Right atrium auricular region (tissue), 2 donors: ENCODE results near the gene ARHGEF3. TPM values are rescaled to one million over a fixed set of nuclear protein-coding genes. Genes with fewer than 3 reads are reported as not detected.

Experiments used
- DNase-seq: peaks from one replicate; pipeline ENCODE4 v3.0.0-alpha.2; 2019; ENCODE audit warnings: low spot score
- H3K27ac ChIP-seq, 2 donors: fragments of 200-600 bp; sonication (generic); 1 replicate in 1 of 2; 2 replicates in 1 of 2; pipeline ENCODE4 v1.5.1; 2016 to 2019
- H3K27me3 ChIP-seq, 2 donors: fragments of 200-600 bp; sonication (generic); one replicate each; pipeline versions ENCODE4 v1.5.1 to v1.6.0; 2017 to 2019
- H3K36me3 ChIP-seq: fragments of 200-600 bp; sonication (generic); one replicate; pipeline ENCODE4 v1.5.1; 2016
- H3K4me1 ChIP-seq, 2 donors: fragments of 200-600 bp; sonication (generic); one replicate each; pipeline versions ENCODE4 v1.5.1 to v1.6.0; 2017 to 2019
- H3K4me3 ChIP-seq, 2 donors: fragments of 200-600 bp; sonication (generic); 1 replicate in 1 of 2; 2 replicates in 1 of 2; pipeline ENCODE4 v1.5.1; 2017 to 2019; ENCODE audit warnings: mild to moderate bottlenecking in 1 of 2, moderate library complexity in 1 of 2
- H3K9me3 ChIP-seq, 2 donors: fragments of 200-600 bp; sonication (generic); one replicate each; pipeline ENCODE4 v1.5.1; 2019
- total RNA-seq, 2 donors: library from RNA; depleted of rRNA; stranded (reverse); fragments of >200 nt; gene quantifications; one replicate each; pipeline ENCODE4 v1.1.0, GENCODE V29; 2016
- TF ChIP-seq, protein P1 (sequence below), 2 donors: fragments of 200-600 bp; sonication (generic); IDR thresholded peaks; one replicate each; pipeline ENCODE4 v1.5.1; 2019; ENCODE audit warnings: antibody characterized with exemption in 2 of 2

Gene ARHGEF3
- total RNA-seq, 2 donors from 2014 or later = 16.1 to 21.7 TPM

DNA sequence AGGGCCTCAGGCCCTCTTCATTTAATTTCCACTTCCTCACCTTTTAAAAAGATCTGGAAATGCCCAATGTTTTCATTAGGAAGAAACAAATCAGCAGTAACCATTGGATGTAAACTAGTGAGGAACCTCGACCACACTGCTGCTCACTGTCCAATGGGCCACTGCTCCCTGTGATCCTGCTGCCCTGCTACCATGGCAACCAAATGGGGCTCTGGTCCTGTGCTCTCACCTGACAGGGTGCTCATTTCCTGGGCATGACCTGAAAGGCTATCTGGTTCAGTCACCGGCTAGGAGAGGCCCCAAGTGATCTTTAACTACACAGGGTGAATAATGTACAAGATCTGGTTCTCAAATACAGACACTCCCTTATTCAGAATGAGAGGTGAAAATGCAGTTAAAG lies 54.6 kb downstream of the ARHGEF3 start:
- Histone ChIP-seq H3K27me3 (no peaks in the 10 kb centered on the region), H3K27ac (no peak overlapping the region), H3K9me3 (no peaks in the 10 kb centered on the region), H3K4me1 (peaks cover 0 to 16% of the 10 kb centered on the region in 2 donors), H3K4me3 (no peak overlapping the region), H3K36me3 (peaks cover 33% of the 10 kb centered on the region)
- TF ChIP-seq, protein P1, sequence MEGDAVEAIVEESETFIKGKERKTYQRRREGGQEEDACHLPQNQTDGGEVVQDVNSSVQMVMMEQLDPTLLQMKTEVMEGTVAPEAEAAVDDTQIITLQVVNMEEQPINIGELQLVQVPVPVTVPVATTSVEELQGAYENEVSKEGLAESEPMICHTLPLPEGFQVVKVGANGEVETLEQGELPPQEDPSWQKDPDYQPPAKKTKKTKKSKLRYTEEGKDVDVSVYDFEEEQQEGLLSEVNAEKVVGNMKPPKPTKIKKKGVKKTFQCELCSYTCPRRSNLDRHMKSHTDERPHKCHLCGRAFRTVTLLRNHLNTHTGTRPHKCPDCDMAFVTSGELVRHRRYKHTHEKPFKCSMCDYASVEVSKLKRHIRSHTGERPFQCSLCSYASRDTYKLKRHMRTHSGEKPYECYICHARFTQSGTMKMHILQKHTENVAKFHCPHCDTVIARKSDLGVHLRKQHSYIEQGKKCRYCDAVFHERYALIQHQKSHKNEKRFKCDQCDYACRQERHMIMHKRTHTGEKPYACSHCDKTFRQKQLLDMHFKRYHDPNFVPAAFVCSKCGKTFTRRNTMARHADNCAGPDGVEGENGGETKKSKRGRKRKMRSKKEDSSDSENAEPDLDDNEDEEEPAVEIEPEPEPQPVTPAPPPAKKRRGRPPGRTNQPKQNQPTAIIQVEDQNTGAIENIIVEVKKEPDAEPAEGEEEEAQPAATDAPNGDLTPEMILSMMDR (IDR thresholded peaks at IDR 0.05) = no peak
- no peak for DNase-seq

DNA sequence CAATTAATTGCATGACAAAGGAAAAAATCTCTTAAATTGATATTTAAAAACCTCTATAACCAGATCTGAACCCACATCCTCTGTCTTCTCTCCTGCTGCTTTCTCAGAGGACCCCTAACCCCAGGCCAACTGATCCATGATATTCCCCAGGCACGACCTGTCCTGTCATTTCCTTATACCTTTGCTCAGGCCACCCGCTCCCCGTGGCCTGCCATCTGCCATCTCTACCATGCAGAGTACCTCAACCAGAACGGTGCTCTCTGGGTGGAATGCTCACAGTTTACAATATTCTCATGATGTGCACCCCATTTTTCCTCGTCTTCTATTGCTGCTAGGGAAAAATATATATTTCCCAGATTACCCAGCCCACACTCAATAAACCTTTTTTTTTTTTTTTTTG lies 57.7 kb downstream of the ARHGEF3 start:
- Histone ChIP-seq H3K4me3 (no peak overlapping the region), H3K36me3 (peaks cover 29% of the 10 kb centered on the region), H3K27ac (no peak overlapping the region), H3K27me3 (no peaks in the 10 kb centered on the region), H3K4me1 (peaks cover 0 to 10% of the 10 kb centered on the region in 2 donors), H3K9me3 (no peaks in the 10 kb centered on the region)
- TF ChIP-seq, protein P1 (IDR thresholded peaks at IDR 0.05) = no peak
- no peak for DNase-seq

DNA sequence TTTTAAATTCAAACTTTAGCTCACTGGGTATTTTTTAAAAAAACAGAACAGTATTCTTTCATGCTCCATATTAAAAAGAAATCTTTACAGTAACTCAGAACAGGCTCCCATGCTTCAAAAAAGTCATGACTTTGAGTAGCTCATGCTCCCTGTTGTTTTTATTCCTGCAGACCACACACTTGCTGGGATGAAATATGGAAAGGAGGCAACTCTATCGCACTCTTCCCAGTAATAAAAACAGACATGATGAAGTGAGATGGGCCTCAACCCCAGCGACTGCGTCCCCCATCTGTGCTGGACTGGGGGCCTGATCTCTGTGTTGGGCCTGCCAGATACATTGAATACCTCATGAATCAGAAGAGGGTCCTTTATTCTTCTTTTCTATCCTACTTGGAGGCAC lies 58.9 kb downstream of the ARHGEF3 start:
- no peak for DNase-seq
- peaks cover 29% of the 10 kb centered on the region for H3K36me3 ChIP-seq

DNA sequence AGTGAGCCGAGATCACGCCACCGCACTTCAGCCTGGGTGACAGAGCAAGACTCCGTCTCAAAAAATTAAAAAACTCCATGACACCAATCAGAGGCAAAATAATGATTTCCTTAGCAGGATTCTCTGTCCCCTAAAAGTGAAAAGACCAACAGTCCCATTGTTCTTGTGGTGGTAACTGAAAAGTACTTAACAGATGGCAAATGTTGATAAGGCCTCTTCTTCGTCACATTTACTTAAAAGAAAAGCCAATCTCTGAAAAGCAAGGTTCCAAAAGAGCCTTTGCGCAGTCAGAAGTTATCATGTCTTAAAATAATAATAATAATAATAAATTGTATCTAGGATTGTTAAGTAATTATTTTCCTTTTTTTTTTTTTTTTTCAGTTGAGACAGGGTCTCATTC lies 62.7 kb downstream of the ARHGEF3 start:
- no peak overlapping the region for H3K4me3 ChIP-seq
- H3K9me3 ChIP-seq = no peaks in the 10 kb centered on the region
- no peak overlapping the region for H3K27ac ChIP-seq
- no peak for DNase-seq
- no peaks in the 10 kb centered on the region for H3K4me1 ChIP-seq
- H3K36me3 ChIP-seq = peaks cover 24% of the 10 kb centered on the region
- TF ChIP-seq, protein P1 (IDR thresholded peaks at IDR 0.05) = no peak
- H3K27me3 ChIP-seq = no peaks in the 10 kb centered on the region

More for the DNA sequence above, 58.9 kb downstream of the ARHGEF3 start:
- Histone ChIP-seq H3K27ac (no peak overlapping the region), H3K4me3 (no peak overlapping the region), H3K27me3 (no peaks in the 10 kb centered on the region), H3K4me1 (no peaks in the 10 kb centered on the region), H3K9me3 (no peaks in the 10 kb centered on the region)
- TF ChIP-seq, protein P1 (IDR thresholded peaks at IDR 0.05) = no peak

DNA sequence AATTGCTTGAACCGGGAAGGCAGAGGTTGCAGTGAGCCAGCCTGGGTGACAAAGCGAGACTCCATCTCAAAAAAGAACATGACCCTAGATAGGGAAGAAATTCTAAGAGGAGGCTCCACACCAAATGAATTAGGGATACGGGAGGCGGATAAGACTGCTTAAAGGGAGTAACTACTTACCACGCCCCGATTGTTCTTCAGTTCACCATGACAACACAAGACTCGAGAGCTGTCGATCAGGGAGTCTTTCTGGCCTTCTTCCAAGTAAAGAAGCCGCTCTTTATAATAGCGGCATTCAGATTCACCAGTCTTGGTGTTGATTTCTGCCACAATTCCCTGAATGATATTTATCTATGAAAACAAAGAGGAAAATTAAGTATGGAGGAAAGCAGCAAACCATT lies 64.7 kb downstream of the ARHGEF3 start:
- Histone ChIP-seq H3K27ac (no peak overlapping the region), H3K4me1 (no peaks in the 10 kb centered on the region), H3K36me3 (peaks cover 23% of the 10 kb centered on the region), H3K9me3 (no peaks in the 10 kb centered on the region), H3K27me3 (no peaks in the 10 kb centered on the region), H3K4me3 (no peak overlapping the region)
- TF ChIP-seq, protein P1 (IDR thresholded peaks at IDR 0.05) = no peak
- no peak for DNase-seq

DNA sequence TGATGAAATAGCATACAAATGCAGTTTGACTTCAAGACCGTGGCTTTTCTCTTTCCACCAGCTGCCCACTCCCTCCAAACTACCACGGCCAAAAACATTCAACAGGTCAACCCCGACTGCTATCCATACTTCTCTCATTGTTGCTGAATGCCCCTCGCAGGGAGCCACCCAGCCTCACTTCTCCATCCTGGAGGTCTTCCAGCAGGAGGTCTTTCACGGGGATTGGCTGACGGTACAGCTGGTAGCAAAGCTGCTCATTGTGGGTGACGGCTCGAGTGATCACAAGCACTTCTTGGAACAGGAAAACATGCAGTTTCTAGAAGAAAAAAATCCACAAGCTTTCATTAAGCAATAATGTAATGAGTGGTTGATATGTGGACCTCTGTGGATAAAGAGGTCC lies 69.6 kb downstream of the ARHGEF3 start:
- H3K4me1 ChIP-seq = no peaks in the 10 kb centered on the region
- H3K27me3 ChIP-seq = no peaks in the 10 kb centered on the region
- DNase-seq = no peak
- no peaks in the 10 kb centered on the region for H3K9me3 ChIP-seq
- H3K4me3 ChIP-seq = no peak overlapping the region
- no peak overlapping the region for H3K27ac ChIP-seq
- peaks cover 65% of the 10 kb centered on the region for H3K36me3 ChIP-seq
- TF ChIP-seq, protein P1 (IDR thresholded peaks at IDR 0.05) = no peak
